Peyer's patch (tissue), 4 donors: ENCODE results near the gene MBTPS1. TPM values are rescaled to one million over a fixed set of nuclear protein-coding genes. Genes with fewer than 3 reads are reported as not detected.

ENCODE experiments used
- DNase-seq, 3 donors: peaks; one replicate each; pipeline ENCODE4 v3.0.0-alpha.2; 2017 to 2019
- H3K27ac ChIP-seq, 4 donors: fragments of 200-600 bp; sonication (generic); one replicate each; pipeline ENCODE4 v1.5.1; 2016 to 2019
- H3K27me3 ChIP-seq, 2 donors: fragments of 200-600 bp; sonication (generic); one replicate each; pipeline ENCODE4 v1.5.1; 2019
- H3K36me3 ChIP-seq, 3 donors: fragments of 200-600 bp; sonication (generic); one replicate each; pipeline ENCODE4 v1.5.1; 2016 to 2019
- H3K4me1 ChIP-seq, 4 donors: fragments of 200-600 bp; sonication (generic); one replicate each; pipeline ENCODE4 v1.5.1; 2016 to 2019
- H3K4me3 ChIP-seq, 4 donors: fragments of 200-600 bp; sonication (generic); 1 replicate in 3 of 4; 2 replicates in 1 of 4; pipeline ENCODE4 v1.5.1; 2016 to 2019; ENCODE audit warnings: mild to moderate bottlenecking in 1 of 4
- H3K9me3 ChIP-seq, 4 donors: fragments of 200-600 bp; sonication (generic); one replicate each; pipeline ENCODE4 v1.5.1; 2016 to 2019; ENCODE audit warnings: mild to moderate bottlenecking in 1 of 4
- POLR2A ChIP-seq, 2 donors: fragments of 450-650 bp; IDR thresholded peaks; one replicate each; pipeline ENCODE4 v1.5.1; 2017; ENCODE audit warnings: antibody characterized with exemption in 2 of 2, mild to moderate bottlenecking in 2 of 2, moderate library complexity in 2 of 2
- total RNA-seq, 4 donors: library from RNA; depleted of rRNA; stranded (reverse); fragments of >200 nt; gene quantifications; one replicate each; pipeline ENCODE4 v1.1.0, GENCODE V29; 2016
- TF ChIP-seq, protein P1 (sequence below), 6 experiments: fragments of 450-650 bp in 4 of 6; fragments of 200-600 bp in 2 of 6; sonication (generic) in 1 of 6; IDR thresholded peaks; one replicate each; pipeline ENCODE4 v1.5.1; 2017 to 2019; ENCODE audit warnings: antibody characterized with exemption in 6 of 6, mild to moderate bottlenecking in 3 of 6, moderate library complexity in 1 of 6

The MBTPS1 gene
- total RNA-seq = 100 to 1,000 TPM in 1 of 4 donors, 10 to 100 TPM in 3; 79.0 to 104 (median 91.7) TPM

GRCh38 chr16:84116720-84117493 is at the start of gene MBTPS1:
Gene MBTPS1 (minus strand): TSS chr16:84116942. CDS start chr16:84101783, 15,159 bp downstream.
- DNase-seq = peak; percentile 97 to 99 (median 99)
- Histone ChIP-seq H3K27ac (peak within 1 kb of the TSS; percentile 86 to 98 (median 92)), H3K9me3 (no peaks in the 10 kb centered on the region), H3K4me3 (peak within 1 kb of the TSS; percentile 82 to 97 (median 94)), H3K27me3 (no peaks in the 10 kb centered on the region), H3K36me3 (no peaks in the 10 kb centered on the region), H3K4me1 (peaks cover 0 to 23% (median 11%) of the 10 kb centered on the region in 4 donors)
- TF ChIP-seq, protein P1, sequence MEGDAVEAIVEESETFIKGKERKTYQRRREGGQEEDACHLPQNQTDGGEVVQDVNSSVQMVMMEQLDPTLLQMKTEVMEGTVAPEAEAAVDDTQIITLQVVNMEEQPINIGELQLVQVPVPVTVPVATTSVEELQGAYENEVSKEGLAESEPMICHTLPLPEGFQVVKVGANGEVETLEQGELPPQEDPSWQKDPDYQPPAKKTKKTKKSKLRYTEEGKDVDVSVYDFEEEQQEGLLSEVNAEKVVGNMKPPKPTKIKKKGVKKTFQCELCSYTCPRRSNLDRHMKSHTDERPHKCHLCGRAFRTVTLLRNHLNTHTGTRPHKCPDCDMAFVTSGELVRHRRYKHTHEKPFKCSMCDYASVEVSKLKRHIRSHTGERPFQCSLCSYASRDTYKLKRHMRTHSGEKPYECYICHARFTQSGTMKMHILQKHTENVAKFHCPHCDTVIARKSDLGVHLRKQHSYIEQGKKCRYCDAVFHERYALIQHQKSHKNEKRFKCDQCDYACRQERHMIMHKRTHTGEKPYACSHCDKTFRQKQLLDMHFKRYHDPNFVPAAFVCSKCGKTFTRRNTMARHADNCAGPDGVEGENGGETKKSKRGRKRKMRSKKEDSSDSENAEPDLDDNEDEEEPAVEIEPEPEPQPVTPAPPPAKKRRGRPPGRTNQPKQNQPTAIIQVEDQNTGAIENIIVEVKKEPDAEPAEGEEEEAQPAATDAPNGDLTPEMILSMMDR (IDR thresholded peaks at IDR 0.05) = peak in 2 of 6 experiments; percentile 9 to 49
- TF ChIP-seq POLR2A (IDR thresholded peaks at IDR 0.05) = peak; percentile 58 to 69

- TF ChIP-seq, protein P1 (IDR thresholded peaks at IDR 0.05) = no peak
- TF ChIP-seq POLR2A (IDR thresholded peaks at IDR 0.05) = no peak
- no peak for DNase-seq
- Histone ChIP-seq H3K36me3 (no peaks in the 10 kb centered on the region), H3K4me1 (no peaks in the 10 kb centered on the region), H3K27ac (no peak overlapping the region), H3K9me3 (no peaks in the 10 kb centered on the region), H3K4me3 (no peak overlapping the region), H3K27me3 (no peaks in the 10 kb centered on the region)
Observed at GRCh38 chr16:84165746-84166145, 49.0 kb upstream of the MBTPS1 start.

DNA sequence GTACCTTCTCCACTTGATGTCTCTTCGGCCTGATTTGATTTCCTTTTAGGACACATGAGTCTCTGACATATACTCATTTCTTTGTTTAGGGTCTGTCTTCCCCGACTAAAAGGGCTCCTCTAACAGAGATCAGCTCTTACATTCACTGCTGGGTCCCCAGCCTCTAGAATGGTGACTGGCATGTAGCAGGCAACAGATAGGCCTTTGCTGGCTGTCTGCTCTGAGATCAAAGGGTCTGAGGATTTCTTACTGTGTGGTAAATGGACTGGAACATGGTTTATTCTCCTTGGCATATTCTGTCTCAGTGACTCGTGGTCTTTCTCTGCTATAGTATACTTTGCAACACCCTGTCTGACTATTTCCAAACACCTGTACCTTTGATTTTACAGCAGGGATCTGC is 45.1 kb upstream of the MBTPS1 start:
- no peak for TF ChIP-seq POLR2A (IDR thresholded peaks at IDR 0.05)
- TF ChIP-seq, protein P1 (IDR thresholded peaks at IDR 0.05) = no peak
- no peaks in the 10 kb centered on the region for H3K27me3 ChIP-seq

GRCh38 chr16:84161037-84161436 is 44.3 kb upstream of the MBTPS1 start:
- Histone ChIP-seq H3K27me3 (no peaks in the 10 kb centered on the region), H3K4me1 (no peaks in the 10 kb centered on the region), H3K36me3 (no peaks in the 10 kb centered on the region), H3K9me3 (no peaks in the 10 kb centered on the region), H3K4me3 (no peak overlapping the region), H3K27ac (no peak overlapping the region)
- no peak for TF ChIP-seq POLR2A (IDR thresholded peaks at IDR 0.05)
- TF ChIP-seq, protein P1 (IDR thresholded peaks at IDR 0.05) = no peak
- no peak for DNase-seq

More for the DNA sequence above, 45.1 kb upstream of the MBTPS1 start:
- Histone ChIP-seq H3K27ac (no peak overlapping the region), H3K4me3 (no peak overlapping the region), H3K9me3 (no peaks in the 10 kb centered on the region), H3K36me3 (no peaks in the 10 kb centered on the region), H3K4me1 (no peaks in the 10 kb centered on the region)
- no peak for DNase-seq

GRCh38 chr16:84159800-84160199 is 43.1 kb upstream of the MBTPS1 start:
- Histone ChIP-seq H3K36me3 (no peaks in the 10 kb centered on the region), H3K27ac (no peak overlapping the region), H3K27me3 (no peaks in the 10 kb centered on the region), H3K4me1 (no peaks in the 10 kb centered on the region), H3K9me3 (no peaks in the 10 kb centered on the region), H3K4me3 (no peak overlapping the region)
- no peak for DNase-seq
- no peak for TF ChIP-seq POLR2A (IDR thresholded peaks at IDR 0.05)
- TF ChIP-seq, protein P1 (IDR thresholded peaks at IDR 0.05) = no peak
